Activated T-helper 2 cell treated with anti-CD3 and anti-CD28 coated beads, Interferon-gamma antibody, Interleukin-2, Interleukin-4, amounts not matched to agents 10 μg/mL and 5 μg/mL and 100 μg/mL, durations not matched to agents 14 hours and 24 hours and 36 hours (primary cell): ENCODE data around the gene PNMA8C. TPM values are rescaled to one million over a fixed set of nuclear protein-coding genes. Genes with fewer than 3 reads are reported as not detected.
"Not testable (repeated sequence)": the region's sequence is repeated elsewhere in the genome, so short reads cannot be mapped to it uniquely, and the experiment has no call there.

Experiments
- DNase-seq: peaks from one replicate; pipeline ENCODE4 v3.0.0; 2021; ENCODE audit warnings: low spot score
- H3K27ac Mint-ChIP-seq: one replicate; pipeline ENCODE4 v1.8.0; 2021; ENCODE audit warnings: mixed read lengths
- H3K27me3 Mint-ChIP-seq: one replicate; pipeline ENCODE4 v1.8.0; 2021; ENCODE audit warnings: low read depth, mixed read lengths
- H3K36me3 Mint-ChIP-seq: one replicate; pipeline ENCODE4 v1.8.0; 2021; ENCODE audit warnings: low read depth, mixed read lengths
- H3K4me1 Mint-ChIP-seq: one replicate; pipeline ENCODE4 v1.8.0; 2021; ENCODE audit warnings: low read depth, mixed read lengths
- H3K4me3 Mint-ChIP-seq: one replicate; pipeline ENCODE4 v1.8.0; 2021; ENCODE audit warnings: low read depth, mild to moderate bottlenecking, moderate library complexity, mixed read lengths
- H3K9me3 Mint-ChIP-seq: one replicate; pipeline ENCODE4 v1.8.0; 2021; ENCODE audit warnings: mixed read lengths
- intact Hi-C: fragments of 100-400 bp; cut with micrococcal nuclease; formaldehyde crosslinking; loops from one replicate; pipeline ENCODE4 v1.15.1; 2023
- total RNA-seq: library from RNA; stranded (reverse); gene quantifications from 2 replicates; pipeline ENCODE4 v1.2.3, GENCODE V29; 2022

The PNMA8C gene
- total RNA-seq, 1 donor from 2014 or later = not detected

DNA sequence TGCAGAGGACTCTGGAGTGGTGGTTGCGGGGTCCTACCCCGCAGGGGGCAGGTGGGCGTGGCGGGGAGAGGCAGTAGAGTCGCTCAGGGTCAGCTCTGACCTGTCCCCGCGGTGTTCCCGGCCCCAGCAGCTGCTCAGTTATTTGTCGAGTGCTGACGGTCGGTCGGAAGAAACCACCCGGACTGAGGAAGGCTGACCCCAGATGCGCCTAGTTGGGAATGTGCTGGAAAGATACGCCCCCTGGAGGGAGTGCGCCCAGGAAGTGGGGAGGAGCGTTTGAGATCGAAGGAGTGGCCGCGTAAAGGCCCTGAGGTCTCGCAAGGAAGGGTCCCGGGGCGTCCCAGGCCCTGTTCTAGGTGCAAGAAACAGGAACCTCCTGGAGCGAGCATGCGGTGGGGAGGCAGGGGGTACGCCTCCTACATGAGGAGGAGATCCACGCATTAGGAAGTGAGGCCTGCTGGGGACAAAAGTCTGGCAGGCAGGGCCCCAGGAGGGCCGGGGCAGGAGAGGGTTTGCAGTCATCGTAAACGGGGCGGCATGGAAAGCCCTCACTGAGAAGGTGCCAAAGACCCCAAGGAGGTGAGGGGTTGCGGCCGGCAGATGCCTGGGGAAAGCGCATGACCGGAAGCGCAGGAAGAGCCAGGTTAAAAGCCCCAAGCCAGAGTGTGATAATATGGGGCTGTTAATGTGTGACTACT lies 24.5 kb downstream of the PNMA8C start:
- DNase-seq = no peak
- Mint-ChIP-seq H3K27me3 (peaks cover 62% of the 10 kb centered on the region), H3K4me1 (peaks cover 7% of the 10 kb centered on the region), H3K9me3 (no peaks in the 10 kb centered on the region), H3K4me3 (no peak overlapping the region), H3K36me3 (no peaks in the 10 kb centered on the region), H3K27ac (no peak overlapping the region)
- intact Hi-C loops = no loop called here

DNA sequence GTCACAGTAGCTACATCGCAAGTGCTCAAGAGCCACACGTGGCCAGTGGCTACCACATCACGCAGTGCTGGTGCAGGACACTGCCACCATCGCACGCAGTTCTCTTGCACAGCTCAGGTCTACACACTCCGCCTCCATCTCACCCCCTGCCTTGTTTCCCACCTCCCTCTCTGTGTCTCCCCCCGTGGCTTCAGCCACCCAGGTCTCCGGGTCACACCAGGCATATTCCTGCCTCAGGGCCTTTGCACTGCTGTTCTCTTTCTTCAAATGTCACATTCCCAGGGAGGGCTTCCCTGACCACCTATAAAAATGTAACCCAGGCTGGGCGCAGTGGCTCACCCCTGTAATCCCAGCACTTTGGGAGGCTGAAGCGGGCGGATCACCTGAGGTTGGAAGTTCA lies 26.0 kb downstream of the PNMA8C start:
- H3K27ac Mint-ChIP-seq = no peak overlapping the region
- H3K4me3 Mint-ChIP-seq = no peak overlapping the region
- H3K27me3 Mint-ChIP-seq = peaks cover 51% of the 10 kb centered on the region
- no peaks in the 10 kb centered on the region for H3K36me3 Mint-ChIP-seq
- H3K9me3 Mint-ChIP-seq = no peaks in the 10 kb centered on the region
- H3K4me1 Mint-ChIP-seq = peaks cover 7% of the 10 kb centered on the region
- intact Hi-C loops = loop anchor here (1.0 to 2.0 kb wide), 2 partner anchors 85 to 110 kb away; no protein-coding TSS in a partner anchor
- DNase-seq = no peak

DNA sequence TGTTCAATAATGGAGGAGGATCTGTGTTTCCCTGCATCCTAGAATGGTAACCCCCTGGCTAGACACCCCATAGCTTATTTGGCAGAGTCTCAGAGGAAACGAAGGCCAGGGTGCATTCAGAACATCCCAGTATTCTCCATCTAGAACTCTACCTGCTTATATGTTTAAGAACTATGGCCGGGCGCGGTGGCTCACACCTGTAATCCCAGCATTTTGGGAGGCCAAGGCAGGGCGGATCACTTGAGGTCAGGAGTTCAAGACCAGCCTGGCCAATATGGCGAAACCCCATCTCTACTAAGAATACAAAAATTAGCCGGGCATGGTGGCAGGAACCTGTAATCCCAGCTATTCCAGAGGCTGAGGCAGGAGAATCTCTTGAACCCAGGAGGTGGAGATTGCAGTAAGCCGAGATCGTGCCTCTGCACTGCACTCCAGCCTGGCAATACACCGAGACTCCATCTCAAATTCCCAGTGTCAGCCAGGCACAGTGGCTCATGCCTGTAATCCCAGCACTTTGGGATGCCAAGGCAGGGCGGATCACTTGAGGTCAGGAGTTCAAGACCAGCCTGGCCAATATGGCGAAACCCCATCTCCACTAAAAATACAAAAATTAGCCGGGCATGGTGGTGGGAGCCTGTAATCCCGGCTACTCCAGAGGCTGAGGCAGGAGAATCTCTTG lies 30.8 kb downstream of the PNMA8C start:
- not testable (repeated sequence) for H3K4me1 Mint-ChIP-seq, H3K4me3 Mint-ChIP-seq, H3K27ac Mint-ChIP-seq, DNase-seq, H3K9me3 Mint-ChIP-seq, H3K36me3 Mint-ChIP-seq
- intact Hi-C loops = loop anchor here (10.0 kb wide), 1 partner anchor 113 kb away; no protein-coding TSS in a partner anchor
- H3K27me3 Mint-ChIP-seq = peaks cover 10% of the 10 kb centered on the region

DNA sequence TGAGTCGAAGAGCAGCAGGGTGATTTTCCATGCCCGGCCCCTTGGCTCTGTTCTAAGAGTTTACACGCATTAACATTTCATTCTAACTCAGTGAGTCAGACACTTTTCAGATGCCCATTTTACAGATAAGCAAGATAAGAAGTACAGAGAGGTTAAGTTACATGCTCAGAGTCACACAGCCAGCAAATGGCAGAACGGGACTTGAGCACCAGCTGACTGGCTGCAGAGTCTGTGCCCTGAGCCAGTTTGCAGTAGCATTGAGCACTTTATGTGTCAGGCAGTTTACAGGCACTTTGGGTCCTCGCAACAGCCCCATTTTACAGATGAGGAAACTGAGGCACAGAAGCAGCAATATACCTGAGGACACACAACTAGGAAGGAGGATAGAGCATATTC lies 34.3 kb downstream of the PNMA8C start:
- H3K36me3 Mint-ChIP-seq = peaks cover 24% of the 10 kb centered on the region
- H3K9me3 Mint-ChIP-seq = peaks cover 2% of the 10 kb centered on the region
- H3K27ac Mint-ChIP-seq = no peak overlapping the region
- DNase-seq = no peak
- peaks cover 2% of the 10 kb centered on the region for H3K27me3 Mint-ChIP-seq
- H3K4me1 Mint-ChIP-seq = peaks cover 4% of the 10 kb centered on the region
- no peak overlapping the region for H3K4me3 Mint-ChIP-seq
- intact Hi-C loops = loop anchor here (2.0 to 10.0 kb wide), 3 partner anchors 92 to 118 kb away; no protein-coding TSS in a partner anchor

DNA sequence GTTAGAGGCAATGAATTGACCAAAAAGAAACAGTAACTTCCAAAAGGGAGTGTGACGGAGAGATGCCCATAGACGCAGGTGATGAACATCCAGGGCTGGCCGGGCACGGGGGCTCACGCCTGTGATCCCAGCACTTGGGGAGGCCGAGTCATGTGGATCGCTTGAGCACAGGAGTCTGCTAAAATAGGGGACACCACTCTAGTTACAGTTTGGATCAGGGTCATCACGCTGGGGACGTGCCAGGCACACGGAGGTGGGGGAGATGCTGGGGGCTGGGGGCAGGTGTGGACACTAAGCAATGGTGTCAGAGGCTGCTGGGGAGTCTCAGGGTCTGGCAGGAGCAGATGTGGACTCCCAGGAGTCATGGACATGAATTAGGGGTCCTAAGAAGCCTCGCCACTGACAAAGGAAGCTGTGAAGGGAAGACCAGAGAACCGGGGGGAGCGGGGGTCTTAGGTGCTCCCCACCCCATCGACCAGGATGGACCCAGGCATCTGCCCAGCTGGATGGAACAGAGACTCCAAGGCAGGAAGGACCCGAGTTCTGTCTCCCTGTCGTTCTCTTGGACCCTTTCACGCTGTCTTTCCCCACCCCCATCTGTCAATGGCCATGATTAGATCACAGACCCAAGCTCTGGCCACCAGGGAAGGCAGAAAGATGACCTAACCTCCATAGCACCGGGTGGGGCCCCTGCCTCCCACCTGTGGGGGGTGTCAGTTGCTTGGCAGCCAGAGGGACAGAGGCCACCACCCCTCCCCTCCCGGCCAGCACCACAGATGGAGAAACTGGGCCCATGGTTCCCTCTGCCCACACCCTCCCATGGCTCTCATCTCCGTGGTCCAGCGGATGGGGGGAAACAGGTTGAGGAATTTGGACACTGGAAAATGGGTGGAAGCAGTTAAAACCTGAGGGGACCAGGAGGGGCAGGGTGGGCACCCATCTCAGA lies 35.0 kb downstream of the PNMA8C start:
- Mint-ChIP-seq H3K27me3 (no peaks in the 10 kb centered on the region), H3K27ac (no peak overlapping the region), H3K9me3 (peaks cover 5% of the 10 kb centered on the region), H3K4me1 (peaks cover 4% of the 10 kb centered on the region), H3K36me3 (peaks cover 30% of the 10 kb centered on the region), H3K4me3 (no peak overlapping the region)
- DNase-seq = no peak
- intact Hi-C loops = loop anchor here (2.0 to 10.0 kb wide), 3 partner anchors 93 to 119 kb away; no protein-coding TSS in a partner anchor

DNA sequence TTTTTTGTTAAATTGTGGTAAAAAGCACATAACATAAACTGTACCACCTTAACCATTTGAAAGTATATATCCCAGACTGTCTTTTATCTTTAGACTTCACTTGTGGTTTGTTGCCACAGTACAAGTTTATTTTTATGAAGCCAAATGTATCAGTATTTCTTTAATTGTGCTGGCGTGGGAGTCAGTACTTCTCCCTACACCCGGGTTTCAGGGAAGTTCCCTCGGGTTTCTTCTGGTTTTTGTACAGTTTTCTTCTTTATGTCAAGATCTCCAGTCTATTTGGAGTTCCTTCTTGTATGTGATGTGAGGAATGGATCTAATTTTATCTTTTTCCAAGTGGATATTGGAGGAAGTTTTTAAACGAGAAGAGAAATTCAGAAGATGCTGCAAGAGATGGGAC lies 35.9 kb downstream of the PNMA8C start:
- intact Hi-C loops = loop anchor here (10.0 kb wide), 1 partner anchor 108 kb away; no protein-coding TSS in a partner anchor

DNA sequence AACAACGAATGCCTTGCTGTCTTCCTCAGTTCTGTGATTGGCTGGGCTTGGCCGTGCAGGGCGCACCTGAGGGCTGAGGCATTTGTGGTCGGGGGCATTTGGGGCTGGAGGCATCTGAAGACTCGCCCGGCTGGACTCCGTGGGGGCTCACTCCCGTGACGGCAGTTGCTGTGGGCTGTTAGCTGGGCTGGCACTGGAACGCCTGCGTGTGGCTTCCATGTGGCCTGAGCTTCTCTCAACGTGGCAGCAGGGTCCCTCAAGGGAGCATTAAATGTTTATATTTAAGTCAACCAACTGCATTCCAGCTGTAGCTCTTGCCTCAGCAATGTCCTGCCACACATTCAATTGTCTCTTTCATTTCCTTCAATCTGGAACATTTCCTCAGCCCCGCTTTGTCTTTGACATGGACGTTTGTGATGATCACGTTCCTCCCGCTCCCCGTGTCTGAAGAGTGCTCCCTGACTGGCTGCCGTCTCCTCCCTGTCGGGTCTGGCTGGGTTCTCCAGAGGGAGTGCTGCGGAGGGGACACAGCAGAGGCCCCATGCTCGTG lies 36.4 kb downstream of the PNMA8C start:
- intact Hi-C loops = loop anchor here (10.0 kb wide), 1 partner anchor 108 kb away; no protein-coding TSS in a partner anchor
- Mint-ChIP-seq H3K27ac (no peak overlapping the region), H3K9me3 (peaks cover 5% of the 10 kb centered on the region), H3K4me3 (no peak overlapping the region), H3K36me3 (peaks cover 43% of the 10 kb centered on the region), H3K4me1 (peaks cover 4% of the 10 kb centered on the region), H3K27me3 (no peaks in the 10 kb centered on the region)
- DNase-seq = no peak

More for the DNA sequence above, 35.9 kb downstream of the PNMA8C start:
- no peak overlapping the region for H3K27ac Mint-ChIP-seq
- H3K9me3 Mint-ChIP-seq = peaks cover 5% of the 10 kb centered on the region
- DNase-seq = no peak
- H3K4me3 Mint-ChIP-seq = no peak overlapping the region
- H3K4me1 Mint-ChIP-seq = peaks cover 4% of the 10 kb centered on the region
- H3K27me3 Mint-ChIP-seq = no peaks in the 10 kb centered on the region
- peaks cover 38% of the 10 kb centered on the region for H3K36me3 Mint-ChIP-seq

DNA sequence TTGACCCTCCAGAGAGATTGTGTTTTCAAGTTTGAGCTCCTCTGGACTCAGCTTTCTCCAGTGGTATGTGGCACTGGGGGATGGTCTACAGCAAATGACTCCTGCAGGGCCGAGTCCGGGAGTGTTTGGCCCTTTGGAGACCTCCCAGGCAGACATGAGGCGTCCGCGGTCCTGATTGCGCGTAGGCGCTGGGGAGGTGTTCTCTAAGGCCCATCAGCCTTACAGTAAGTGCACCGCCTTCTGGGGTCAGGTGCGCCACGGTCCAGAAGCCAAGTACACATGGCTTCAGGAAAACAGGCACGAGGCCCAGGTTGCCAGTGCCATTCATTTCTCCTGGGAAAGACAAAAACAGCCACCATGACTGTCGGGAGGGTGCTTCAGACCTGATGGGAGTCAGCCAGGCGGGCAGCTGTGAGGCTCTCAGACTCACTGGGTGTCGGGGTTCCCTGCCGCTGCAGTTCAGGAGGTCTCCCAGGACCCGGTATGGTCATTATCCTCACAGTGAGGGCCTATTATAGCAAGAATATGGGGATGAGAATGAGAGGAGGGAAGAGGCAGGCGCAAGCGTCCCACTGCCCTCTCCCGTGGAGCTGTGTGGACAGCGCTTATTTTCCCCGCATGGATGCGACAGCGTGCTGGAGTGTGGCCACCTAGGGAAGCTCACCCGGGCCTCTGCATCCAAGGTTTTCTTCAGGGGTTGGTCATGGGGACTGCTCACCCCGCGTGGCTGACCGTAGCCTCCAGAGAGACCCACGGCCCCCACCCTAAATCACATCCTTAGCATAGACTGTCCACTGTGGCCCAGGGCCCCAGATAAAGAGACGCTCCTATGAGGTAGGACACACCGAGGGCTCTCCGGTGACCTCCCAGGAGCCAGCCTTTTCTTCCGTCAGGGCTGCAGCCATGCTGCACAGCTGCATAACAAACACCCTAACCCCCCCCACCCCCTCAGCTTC lies 37.2 kb downstream of the PNMA8C start:
- Mint-ChIP-seq H3K27ac (no peak overlapping the region), H3K36me3 (peaks cover 51% of the 10 kb centered on the region), H3K27me3 (no peaks in the 10 kb centered on the region), H3K4me3 (no peak overlapping the region), H3K9me3 (peaks cover 5% of the 10 kb centered on the region), H3K4me1 (peaks cover 4% of the 10 kb centered on the region)
- DNase-seq = no peak
- intact Hi-C loops = loop anchor here (10.0 kb wide), 1 partner anchor 107 kb away; no protein-coding TSS in a partner anchor

DNA sequence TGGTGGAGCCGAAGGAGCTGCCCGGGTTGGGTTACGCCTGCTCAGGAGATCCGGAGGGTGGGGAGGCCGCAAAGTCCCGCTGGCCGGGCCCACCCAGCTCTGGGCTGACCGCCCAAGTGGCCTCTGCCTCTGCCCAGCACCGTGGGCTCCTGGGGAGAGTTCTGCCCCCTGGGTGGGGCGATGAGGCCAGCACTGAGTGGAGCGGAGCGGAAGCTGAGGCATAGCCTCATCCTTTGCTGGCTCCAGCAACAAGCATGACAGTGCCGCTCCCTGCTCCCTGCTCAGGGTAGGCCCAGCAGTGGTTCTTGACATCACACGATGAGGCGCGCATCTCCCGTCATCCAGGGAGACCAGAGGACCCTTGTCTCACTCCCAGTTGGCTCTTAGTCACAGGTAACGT lies 37.9 kb downstream of the PNMA8C start:
- H3K4me3 Mint-ChIP-seq = no peak overlapping the region
- H3K27me3 Mint-ChIP-seq = no peaks in the 10 kb centered on the region
- H3K27ac Mint-ChIP-seq = no peak overlapping the region
- intact Hi-C loops = loop anchor here (10.0 kb wide), 1 partner anchor 106 kb away; no protein-coding TSS in a partner anchor
- DNase-seq = no peak
- peaks cover 55% of the 10 kb centered on the region for H3K36me3 Mint-ChIP-seq
- H3K4me1 Mint-ChIP-seq = peaks cover 4% of the 10 kb centered on the region
- peaks cover 5% of the 10 kb centered on the region for H3K9me3 Mint-ChIP-seq

DNA sequence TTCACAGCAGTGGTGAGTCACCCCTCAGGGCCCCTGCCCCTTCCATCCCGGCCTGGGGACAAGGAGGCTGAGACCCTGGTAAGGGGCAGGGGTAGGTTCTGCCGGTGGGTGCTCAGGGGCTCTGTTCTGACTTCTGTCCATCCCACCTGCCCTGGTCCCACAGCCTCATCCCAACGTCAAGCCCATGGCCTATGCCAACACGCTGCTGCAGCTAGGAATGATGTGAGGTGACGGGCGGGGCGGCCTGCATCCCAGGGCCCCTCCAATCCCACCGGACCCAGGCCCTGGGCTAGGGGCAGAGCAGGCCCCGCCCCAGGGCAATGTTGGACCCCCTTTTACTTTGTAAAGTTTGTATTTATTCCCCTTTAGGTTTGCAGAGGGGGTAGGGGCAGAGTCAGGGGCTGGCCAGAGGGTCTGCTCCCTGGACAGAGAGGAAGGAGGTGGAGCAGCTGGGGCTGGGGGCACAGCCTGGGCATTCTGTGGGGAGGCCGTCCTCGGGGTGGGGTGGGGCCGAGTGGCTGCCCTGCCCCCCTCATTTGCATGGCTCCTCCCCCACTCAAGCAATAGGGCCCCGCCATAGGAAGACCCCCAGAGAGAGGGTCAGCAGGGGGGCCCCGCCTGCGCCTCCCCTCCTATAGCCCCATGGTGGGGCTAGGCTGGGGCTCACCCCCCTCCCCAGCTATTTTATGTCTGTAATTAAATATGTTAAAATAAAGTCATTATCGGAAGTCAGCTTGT lies 38.4 kb downstream of the PNMA8C start:
- no peak for DNase-seq
- Mint-ChIP-seq H3K9me3 (peaks cover 5% of the 10 kb centered on the region), H3K4me1 (peaks cover 4% of the 10 kb centered on the region), H3K4me3 (no peak overlapping the region), H3K27me3 (no peaks in the 10 kb centered on the region), H3K36me3 (peaks cover 58% of the 10 kb centered on the region), H3K27ac (no peak overlapping the region)
- intact Hi-C loops = loop anchor here (10.0 kb wide), 1 partner anchor 105 kb away; no protein-coding TSS in a partner anchor
